GM18499 (cell line): ENCODE measurements around the gene NAT10.

Experiments
- ATAC-seq: cut with Tn5 transposase; IDR thresholded peaks from one replicate; pipeline ENCODE4 v1.9.1; 2021; ENCODE audit warnings: moderate number of reproducible peaks; ENCODE audit not compliant: insufficient read depth, unreplicated experiment

NAT10 gene

GRCh38 chr11:34147581-34147980, 42.2 kb downstream of the NAT10 start:
- ATAC-seq, result no peak

DNA sequence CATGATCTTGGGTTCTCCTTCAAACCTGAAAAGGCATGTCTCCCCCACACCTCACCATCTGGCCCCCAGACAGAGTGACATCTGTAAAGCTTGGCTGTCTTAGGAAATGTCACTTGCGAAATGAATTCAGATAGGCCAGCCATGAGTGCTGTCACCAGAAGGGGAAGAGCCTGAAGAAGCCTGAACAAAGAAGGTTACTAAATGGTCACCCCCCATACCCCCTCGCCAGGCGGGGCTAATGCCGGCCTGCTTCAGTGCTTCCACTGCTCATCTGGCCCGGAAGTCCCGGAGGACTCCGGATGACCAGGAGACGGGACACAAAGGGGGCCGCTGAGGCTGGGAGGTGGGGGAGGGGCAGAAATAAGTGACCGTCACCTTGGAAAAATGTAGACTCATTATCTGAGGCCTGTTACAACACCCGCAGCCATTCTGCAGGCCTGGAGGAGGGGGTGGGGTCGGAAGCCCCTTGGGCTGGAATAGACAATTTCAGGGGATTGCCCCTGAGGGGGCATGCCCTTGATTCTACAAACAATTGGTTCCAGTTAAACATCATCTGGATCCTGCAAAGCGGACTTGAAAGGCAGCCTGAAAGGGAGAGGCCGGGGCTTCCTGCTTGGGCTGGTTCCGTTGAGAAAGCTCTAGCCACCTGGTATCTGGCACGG, 43.2 kb downstream of the NAT10 start:
- ATAC-seq, result no peak

DNA sequence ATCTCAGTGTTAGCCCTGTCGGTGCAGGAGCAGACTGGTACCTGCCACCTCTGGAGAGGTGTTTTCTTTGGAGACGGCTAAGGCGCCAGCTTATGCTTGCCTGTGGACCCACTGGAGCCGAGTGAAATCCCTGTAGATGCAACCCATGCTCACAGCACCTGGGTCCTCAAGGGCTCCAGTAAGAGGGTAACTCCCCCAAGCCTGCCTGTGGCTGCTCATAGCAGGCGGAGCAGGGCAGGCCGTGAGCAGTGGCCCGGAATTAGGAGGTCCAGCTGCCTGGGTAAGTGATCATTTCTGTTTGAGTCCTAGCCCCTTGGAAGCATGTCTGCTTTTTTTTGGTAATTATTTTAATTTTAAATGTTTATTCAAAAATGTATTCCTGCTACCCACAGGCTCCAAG, 43.8 kb downstream of the NAT10 start:
- ATAC-seq, result no peak

DNA sequence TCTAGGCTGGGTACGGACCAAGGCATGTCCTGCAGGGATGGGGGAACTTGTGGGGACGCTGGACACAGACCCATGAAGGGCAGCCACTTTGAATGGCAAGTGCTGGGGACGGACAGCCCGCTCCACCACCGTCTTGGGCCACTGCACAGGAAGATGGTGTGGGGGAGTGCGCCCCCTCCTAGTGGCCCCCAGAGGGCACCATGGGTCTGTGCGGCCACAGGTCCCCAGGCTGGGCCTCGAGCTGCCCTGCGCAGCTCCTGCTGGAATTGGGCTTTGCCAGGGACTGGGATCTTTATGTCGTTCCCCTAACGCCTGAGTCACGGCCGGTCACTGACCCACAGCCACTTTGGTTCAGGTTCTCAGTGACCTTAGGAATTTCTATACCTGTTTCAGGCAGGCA, 44.4 kb downstream of the NAT10 start:
- ATAC-seq, result no peak

- no peak for ATAC-seq
Observed at GRCh38 chr11:34150494-34151151, 45.2 kb downstream of the NAT10 start.

DNA sequence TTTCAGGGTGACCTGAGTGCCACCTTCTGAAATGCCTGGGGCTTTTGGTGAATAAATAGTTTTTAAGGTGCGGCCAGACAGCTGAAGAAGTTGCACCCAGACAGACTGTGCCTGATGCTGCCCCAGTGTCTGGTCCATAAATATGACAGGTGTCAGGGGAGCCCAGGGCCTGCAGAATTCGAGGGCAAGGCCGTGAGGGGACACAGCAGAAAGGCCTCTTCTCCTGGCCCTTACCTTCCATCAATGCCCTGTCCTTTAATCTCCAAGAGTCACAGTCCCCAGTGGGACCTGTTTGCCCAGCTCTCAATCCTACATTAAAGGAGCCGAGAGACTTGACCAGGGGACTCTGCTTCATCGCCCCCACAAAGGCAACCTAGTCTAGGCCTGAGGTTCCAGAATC, 45.7 kb downstream of the NAT10 start:
- ATAC-seq, result no peak

DNA sequence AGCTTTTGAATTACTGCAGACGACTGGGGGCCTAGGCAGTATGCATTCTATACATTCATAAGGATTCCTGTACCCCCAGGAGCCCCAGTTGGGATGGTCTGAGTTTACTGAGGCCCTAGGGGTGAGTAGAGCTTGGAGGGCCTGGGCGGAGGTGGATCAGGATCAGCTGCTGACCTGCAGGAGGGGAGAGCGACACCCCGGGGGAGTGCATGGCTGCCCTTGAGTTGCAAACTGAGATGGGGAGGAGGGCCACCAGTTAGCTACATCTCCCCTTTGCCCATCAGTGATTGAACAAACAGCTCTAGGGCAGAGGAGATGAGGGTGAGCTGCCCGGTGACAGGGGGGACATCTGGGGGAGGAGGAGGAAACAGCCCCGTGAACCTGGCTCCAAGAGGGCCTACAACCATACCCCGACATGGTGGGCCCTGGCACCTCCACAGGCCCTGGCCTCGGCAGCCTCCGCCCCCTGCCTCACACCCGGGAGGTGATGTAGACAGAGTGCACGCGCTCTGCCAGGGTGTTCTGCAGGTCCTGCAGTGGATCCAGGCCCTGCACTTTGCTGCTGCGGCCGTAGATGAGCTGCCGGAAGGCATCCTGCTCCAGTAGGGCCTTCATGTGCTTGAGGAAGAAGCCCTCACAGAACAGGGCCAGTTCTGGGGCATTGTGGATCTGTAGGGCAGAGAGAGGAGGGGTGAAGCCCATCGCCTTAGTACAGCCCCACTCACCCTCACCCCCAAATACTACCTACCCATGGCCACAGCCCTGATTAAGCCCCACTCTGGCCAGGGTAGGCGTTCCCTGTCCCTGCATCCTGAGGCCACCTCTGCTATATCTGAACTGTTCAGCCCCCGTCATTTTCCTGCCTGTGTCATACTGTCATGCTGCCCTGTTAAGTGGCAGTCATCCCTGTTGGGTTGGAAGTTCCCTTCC, 46.8 kb downstream of the NAT10 start:
- no peak for ATAC-seq

GRCh38 chr11:34154059-34154875, 48.8 kb downstream of the NAT10 start:
- ATAC-seq, result no peak

DNA sequence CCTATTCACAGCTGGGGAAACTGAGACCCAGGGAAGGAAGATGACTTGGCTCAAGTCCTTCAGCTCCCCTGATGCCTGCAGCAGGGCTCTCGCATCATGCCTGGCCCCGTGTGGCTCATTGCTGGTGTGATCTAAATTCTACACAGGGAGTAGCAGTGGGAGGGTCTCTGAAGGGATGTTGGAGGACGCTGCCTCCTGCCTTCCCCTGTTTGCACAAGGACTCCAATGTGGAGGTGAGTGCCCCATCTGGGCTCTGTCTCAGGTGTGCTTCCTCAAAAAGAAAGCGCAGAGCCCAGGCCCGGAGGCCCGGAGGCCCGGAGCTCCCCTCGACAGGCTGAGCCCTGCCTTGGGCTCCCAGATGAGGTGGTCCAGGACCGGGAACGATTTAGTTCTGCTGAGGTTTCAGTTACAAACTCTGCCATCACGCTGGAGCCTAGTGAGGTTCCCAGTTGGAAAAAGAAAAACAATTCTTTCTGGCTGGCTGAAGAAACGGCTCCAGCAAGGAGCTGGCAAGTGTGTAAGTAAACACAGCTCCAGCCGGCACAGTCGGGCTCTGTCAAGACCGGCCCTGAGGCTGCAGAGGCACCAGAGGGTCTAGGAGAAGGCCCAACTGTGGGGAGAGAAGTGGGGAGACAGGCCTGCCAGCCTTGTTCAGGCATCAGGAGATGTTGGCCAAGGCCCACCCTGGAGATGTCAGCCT, 49.8 kb downstream of the NAT10 start:
- ATAC-seq, result no peak

- ATAC-seq, result no peak
Observed at GRCh38 chr11:34155757-34156062, 50.3 kb downstream of the NAT10 start.

GRCh38 chr11:34157163-34157562, 51.7 kb downstream of the NAT10 start:
- ATAC-seq, result no peak

GRCh38 chr11:34158661-34159060, 53.2 kb downstream of the NAT10 start:
- no peak for ATAC-seq

- ATAC-seq, result no peak
Observed at GRCh38 chr11:34160049-34160721, 54.8 kb downstream of the NAT10 start.

- no peak for ATAC-seq
Observed at GRCh38 chr11:34160791-34161190, 55.4 kb downstream of the NAT10 start.

DNA sequence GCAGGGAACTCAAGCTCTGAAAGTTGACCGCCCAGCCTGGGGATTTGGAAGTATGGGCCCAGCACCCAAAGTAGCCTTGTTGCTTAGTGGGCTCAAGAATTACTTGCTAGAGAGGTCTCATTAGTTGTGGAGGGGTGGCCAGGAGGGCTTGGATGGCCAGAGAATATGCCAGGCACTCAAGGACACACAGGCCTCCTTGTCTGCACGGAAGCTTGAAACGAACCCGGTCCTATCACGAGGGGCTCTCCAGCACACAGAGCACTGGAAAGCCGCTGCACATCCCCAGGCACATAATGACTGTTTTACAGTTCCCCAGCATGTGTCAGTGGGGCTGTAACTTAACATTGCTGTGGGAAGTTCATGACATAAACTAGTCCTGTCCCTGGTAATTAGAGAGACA, 55.9 kb downstream of the NAT10 start:
- ATAC-seq, result no peak

DNA sequence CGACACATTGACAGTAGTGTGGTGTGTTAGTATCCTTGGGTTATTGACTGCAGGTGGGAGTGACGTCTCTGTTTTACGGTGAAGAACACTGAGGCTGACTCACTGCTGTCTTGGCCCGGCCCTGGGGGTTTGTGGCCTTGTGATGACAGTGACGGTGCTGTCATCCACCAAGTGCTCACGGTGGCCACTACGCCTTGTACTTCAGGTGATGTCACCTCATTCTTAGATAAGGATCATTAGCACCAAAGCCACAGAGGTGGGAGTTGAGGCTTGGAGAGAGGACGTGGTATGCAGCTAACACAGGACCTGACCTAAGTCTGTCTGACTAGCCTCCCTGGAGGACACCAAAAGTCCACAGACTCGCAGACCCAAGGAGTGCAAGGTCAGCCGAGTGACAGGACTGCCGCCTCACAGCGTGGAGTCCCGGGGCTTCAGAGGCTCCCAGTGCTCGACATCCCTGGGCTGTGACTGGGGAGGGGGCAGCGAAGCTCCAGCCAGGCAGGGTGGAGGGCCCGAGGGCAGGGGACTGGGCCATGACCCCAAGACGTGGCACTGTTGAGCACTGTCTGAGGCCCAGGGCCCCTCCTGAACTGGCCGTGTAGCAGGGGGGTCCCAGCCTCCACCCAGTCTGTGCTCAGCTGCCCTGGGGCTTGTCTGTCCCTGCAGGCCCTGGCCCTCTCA, 56.5 kb downstream of the NAT10 start:
- ATAC-seq, result no peak

GRCh38 chr11:34162493-34162820, 57.0 kb downstream of the NAT10 start:
- ATAC-seq, result no peak

DNA sequence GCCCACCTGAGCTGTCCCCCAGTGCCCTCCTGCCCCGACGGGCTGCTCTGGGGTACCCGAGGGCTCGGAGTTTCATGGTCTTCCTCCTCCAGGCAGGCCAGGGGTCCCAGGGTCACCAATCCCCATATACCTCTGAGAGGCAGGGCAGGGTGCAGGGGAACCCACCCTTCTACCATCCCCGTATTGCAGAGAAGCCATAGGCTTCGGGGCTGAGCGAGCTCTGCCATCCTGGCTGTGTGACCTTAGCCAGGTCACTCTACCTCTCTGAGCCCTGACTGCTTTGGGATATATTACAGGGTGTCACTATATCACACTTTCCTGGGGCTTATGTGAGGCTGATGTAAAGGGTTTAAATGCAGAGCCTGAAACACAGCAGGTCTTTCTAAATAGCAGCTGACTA, 57.4 kb downstream of the NAT10 start:
- ATAC-seq, result no peak

- no peak for ATAC-seq
Observed at GRCh38 chr11:34165121-34165520, 59.7 kb downstream of the NAT10 start.
